CD4-positive, alpha-beta T cell treated with Interleukin-10 for 1 hour (primary cell): ENCODE measurements around the gene PNPLA1.

Experiments
- DNase-seq: peaks from one replicate; pipeline ENCODE4 v3.0.0-alpha.2; 2020

PNPLA1 gene

DNA sequence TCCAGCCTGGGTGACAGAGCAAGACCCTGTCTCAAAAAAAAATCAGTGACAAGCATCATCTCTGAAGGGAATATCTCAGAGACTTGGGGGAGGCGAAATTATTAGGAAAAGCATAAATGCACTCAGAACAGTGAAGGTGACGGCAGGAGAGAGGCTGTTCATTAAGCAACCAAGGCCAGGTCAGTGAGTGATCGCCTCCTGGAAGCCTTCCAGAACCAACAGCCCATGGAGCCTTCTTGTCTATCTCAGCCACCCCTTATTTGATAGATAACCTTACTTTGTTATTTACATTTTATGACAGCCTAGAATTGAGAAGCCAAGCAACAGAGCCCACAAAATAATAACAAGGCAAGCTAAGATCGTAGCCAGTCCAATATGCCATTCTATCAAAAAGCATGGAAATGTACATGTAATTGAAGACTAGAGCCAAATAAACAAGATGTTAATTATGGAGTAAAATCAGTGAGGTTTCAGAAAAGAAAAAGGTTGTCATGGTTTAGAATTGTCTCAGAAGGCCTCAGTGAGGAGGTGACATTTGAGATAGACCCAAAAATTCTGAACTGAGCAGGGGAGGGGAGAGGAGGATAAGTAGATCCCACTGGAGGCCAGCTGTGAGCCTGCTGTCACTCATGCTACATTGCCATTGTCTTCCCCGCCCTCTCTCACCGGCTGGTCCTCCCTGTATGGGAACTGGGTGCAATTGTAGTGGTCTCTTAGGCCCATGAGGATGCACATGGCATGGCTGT lies 49.0 kb downstream of the PNPLA1 start:
- DNase-seq: no peak

GRCh38 chr6:36319436-36319762 lies 49.5 kb downstream of the PNPLA1 start:
- no peak for DNase-seq

DNA sequence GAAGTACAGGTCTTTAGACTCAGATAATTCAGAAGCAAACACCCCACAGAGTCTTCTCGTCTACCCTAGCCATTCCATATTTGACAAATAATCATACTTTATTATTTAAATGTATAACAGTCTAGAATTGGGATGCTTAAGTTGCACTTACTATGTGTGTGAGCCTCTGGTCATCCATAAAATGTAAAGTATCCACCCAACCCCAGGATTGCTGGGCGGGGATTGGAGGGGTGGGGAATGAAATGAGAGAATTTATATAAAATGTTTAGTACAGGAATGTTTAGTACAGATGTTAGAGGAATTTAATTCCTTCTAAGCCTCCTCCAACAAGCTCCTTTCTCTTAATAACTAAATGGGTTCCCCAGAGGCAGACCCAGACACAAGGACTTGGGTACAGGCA lies 50.0 kb downstream of the PNPLA1 start:
- no peak for DNase-seq

- DNase-seq: no peak
Observed at GRCh38 chr6:36320475-36320874, 50.6 kb downstream of the PNPLA1 start.

DNA sequence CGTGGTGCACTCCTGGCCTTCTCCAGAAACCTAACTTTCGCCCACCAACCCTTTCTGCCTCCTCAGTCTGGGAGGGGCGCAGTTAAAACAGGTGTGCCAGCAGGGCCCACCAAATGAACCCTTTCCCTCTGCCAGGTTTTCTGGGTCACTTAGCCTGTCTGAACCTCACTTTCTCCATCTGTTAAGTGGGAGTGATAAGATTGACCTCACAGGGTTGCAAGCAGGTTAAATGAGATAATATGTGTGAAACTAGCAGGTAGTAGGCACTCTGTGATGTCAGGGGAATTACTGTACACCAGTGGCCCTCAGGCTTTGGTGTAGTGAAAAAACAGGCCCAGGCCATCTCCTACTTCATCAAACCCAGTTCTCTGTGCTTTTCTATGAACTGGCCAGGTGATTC lies 52.7 kb downstream of the PNPLA1 start:
- no peak for DNase-seq

DNA sequence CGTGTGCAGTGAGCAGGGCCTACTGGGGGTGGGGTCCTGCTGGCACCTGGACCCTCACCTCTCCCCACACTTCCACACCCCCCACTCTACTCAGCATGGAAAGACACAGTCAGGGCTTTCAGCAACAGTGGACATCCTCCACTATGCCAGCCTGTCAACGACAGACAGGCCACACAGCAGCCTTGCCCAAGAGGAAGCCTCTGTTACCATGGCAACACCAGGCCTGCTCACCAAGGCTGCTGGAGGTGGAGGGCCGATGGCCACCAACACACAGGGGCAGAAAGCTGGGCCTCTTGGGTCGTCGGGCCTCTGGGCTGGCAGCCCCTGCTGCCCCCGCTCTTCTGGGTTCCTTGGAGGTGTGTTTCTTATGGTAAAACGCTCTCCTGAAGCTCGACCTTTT lies 53.2 kb downstream of the PNPLA1 start:
- no peak for DNase-seq

DNA sequence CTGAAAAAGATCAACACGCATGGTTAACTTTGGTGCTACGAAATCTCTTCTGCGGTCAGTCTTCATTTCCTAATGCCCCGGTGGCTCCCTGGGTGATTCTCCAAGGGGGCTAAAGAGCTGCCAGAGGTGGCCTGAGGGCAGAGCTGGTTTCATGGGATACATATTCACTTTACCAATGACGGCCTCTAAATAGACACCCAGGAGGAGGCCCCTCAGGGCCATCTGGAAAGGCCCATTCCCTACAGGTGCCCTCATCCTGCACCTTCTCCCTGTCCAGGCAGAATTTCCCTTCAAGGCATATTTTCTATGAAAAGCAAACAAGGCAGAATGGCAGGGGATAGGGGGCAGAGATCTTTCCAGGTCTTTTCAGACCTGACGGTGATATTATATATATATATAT lies 54.3 kb downstream of the PNPLA1 start:
- no peak for DNase-seq

DNA sequence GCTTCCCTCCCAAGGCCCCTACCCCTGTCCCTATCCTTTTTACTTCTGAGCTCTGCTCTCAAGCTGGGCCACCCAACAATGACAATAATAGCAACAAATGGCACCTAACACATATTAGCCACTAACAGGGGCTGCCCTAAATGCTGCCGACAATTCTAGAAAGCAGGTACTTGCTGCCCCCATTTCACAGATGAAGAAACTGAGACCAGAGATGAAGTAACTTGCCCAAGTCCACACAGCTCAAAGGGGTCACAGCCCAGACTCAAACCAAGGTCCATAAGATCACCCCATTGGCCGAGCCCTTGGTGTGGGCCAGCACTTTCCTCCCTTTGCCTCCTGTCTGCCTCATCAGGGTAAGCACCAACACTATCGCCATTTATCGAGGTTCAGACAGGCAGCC lies 54.9 kb downstream of the PNPLA1 start:
- DNase-seq: no peak

- no peak for DNase-seq
Observed at GRCh38 chr6:36326356-36326995, 56.6 kb downstream of the PNPLA1 start.

- no peak for DNase-seq
Observed at GRCh38 chr6:36327226-36327918, 57.5 kb downstream of the PNPLA1 start.

GRCh38 chr6:36327919-36328236 lies 58.0 kb downstream of the PNPLA1 start:
- no peak for DNase-seq

DNA sequence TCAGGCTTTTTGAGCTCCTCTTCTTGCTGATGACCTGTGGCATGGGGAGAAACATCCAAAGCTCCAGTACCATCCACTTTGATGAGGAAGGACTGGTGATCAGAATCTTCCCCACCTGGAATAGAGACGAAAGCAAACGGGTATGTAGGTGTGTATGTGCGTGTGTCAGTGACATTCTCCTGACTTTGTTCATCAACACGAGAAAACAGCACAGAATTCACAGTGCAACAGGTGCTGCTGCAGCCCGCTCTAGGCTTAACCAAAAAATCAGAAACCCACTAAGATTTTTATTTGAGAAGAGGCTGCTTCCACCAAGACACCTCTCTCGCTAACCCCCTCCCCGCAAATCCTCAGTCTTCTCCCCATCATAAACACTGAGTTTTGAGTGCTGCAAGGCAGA lies 58.7 kb downstream of the PNPLA1 start:
- DNase-seq: no peak

- no peak for DNase-seq
Observed at GRCh38 chr6:36329798-36330291, 60.0 kb downstream of the PNPLA1 start.

- DNase-seq: no peak
Observed at GRCh38 chr6:36330366-36330765, 60.5 kb downstream of the PNPLA1 start.

- no peak for DNase-seq
Observed at GRCh38 chr6:36331381-36331780, 61.5 kb downstream of the PNPLA1 start.

DNA sequence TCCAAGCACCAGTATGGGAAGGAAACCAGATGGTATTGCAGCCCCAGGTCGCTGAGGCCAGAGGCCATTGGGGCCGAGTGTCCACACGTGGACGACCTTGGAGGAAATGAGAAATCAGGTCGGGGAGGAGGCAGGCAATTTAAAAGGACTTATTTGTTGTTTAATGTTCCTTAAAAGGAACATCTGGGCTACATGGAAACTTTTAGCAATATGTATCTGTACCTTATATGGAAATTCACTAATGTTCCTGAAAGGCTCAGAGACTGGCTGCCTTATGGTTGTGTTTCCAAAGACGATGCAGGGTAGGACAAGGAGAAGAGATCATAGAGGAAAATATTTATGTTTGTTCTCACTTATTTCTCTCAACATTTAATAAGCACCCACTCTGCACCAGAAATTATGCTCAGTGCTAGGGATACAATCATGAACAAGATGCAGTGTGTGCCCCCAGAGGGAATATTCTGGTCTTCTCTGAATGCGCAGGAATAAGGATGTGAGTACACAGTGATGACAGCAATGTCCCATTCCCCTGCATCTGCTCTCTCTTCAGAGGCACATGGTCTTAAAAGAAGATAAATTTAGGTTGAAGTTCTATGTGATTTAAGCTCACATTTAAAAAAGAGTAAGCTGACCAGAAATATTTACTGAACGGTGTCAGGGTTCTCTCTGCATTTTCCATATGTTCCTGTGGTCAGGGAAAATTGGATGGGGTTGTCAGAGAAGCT lies 63.5 kb downstream of the PNPLA1 start:
- no peak for DNase-seq

DNA sequence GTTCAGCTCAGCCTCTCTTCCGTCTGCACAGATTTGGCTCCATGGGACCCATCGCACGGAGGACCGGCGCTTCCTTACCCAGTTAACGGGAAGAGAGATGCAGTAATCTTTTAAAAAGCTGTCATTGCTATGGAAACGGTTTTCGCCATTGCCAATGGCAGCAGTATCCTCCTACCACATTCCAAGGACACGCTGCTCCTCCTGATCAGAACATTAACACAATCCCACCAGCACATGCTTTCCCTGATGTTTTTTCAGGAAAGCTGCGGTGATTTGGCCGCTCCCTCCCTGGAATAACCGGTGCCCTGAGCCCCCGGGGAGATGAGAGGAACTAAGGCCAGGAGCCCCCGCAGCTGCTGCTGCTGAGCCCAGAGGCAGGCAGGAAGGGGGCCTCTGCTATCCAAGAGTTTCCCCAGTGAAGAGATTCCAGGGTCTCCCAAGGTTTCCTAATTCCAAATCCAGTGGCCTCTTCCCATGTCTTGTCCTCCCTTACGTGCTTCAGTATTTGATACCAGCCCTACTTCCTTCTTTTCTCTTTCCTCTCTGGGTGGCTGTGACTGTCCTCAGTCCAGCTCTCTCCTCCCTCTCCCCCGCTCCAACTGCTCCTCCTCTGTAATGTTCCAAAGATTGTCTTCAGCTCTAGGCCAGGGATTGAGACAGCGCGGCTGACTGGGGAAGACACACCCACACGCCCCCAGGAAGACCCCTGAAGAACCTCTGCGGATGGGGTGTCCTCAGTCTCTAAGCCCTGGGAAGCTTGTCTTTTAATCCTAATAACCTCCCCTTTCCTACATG lies 64.3 kb downstream of the PNPLA1 start:
- no peak for DNase-seq

DNA sequence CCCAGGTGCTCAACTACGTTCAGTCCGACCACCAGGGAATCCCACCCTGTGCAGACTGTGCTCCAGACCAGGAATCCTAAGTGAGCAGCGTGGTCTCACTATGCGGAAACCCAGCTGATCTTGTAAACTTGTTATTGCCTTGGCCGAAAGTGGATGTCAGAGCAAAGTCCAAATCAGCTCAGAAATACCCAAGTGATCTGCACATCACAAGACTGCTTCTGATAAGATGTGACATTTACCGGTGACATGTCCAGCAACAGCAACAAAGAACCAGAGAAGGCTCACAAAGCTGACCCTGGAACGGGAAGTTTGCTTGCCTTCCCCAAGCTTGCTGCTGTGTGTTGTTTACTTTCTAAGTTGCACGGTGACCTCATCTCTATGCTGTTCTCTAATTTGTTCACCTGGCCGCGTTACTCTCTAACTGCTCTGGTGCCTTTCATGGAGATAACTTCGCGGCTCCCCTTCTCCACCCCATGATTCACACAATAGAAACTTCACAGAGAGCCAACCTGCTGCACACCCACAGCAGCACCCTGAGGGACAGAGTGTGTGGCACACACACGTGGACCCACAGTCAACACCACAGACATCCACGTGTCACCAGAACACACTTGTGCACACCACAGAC lies 65.1 kb downstream of the PNPLA1 start:
- DNase-seq: no peak

DNA sequence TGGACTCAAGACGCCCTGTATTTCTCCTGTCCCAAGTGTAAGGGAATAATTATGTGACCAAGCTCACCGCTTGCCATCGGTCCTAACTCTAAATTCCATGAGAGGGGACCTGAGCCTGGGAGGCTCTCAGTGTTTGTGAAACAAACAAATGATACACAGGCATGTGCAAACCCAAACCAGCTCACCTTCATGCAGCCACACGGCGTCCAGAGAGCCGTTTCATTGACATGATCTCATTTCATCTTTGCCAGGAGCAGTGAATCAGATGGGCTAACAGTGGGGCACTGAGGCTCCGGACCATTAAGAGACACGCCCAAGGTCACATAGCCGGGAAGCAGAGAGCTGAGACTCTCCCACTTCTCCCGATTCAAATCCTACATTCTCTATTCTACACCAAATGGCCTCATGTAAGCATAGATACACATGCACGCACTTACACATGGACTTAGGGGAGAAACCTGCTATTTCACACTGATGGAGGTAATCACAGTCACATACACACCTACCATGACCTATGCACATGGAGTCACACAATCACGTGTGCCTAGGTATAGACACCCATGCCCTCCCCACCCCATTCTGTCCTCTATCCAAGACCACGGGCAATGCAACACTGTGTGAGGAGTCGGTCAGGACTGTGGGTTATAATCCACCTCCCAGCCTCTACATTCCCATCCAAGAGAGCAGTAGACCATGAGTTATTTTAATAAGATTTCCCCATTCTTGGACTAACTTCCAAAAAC lies 65.8 kb downstream of the PNPLA1 start:
- no peak for DNase-seq

DNA sequence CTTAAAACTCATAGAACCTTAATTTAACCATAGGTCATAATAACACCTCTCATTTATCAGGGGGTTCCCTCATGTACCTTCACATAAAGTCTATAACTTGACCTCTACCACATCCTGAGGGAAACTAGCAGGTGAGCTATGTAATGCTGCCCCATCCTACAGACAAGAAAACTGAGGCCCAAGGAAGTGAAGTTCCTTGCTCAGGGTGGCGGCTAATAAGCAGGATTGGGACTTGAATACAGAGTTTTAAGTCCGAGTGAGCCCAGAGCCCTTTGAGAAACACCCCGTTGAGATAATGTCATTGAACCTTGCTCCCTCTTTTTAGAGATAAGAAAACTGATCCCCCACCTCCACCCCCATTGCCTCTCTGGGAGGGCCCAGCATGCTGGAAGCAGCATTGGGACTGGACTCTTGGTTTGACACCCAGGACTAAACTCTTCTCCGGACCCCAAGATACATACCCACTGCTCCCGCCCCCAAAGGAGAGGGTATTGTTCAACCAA lies 66.4 kb downstream of the PNPLA1 start:
- no peak for DNase-seq

GRCh38 chr6:36336779-36337241 lies 67.0 kb downstream of the PNPLA1 start, which contains the start of gene BNIP5:
Gene BNIP5 (minus strand): TSS chr6:36336888. CDS start chr6:36330690, 6,198 bp downstream.
- peak; percentile 26 for DNase-seq
